Gastroesophageal sphincter (tissue), 3 donors: ENCODE results near the gene ANP32B.

Experiments
- CTCF ChIP-seq, 4 experiments: fragments of 200-600 bp in 2 of 4; fragments of 450-650 bp in 2 of 4; sonication (generic) in 1 of 4; IDR thresholded peaks; one replicate each; pipeline ENCODE4 v1.5.1; 2017 to 2019; ENCODE audit warnings: antibody characterized with exemption in 4 of 4, mild to moderate bottlenecking in 2 of 4, moderate library complexity in 2 of 4
- EP300 ChIP-seq: sonication (generic); formaldehyde crosslinking; IDR thresholded peaks from one replicate; pipeline ENCODE4 v1.6.1; 2017; ENCODE audit warnings: antibody characterized with exemption, mild to moderate bottlenecking
- POLR2A ChIP-seq, 2 donors: fragments of 450-650 bp; IDR thresholded peaks; one replicate each; pipeline ENCODE4 v1.6.1; 2017; ENCODE audit warnings: antibody characterized with exemption in 2 of 2, mild to moderate bottlenecking in 2 of 2, moderate library complexity in 1 of 2

DNA sequence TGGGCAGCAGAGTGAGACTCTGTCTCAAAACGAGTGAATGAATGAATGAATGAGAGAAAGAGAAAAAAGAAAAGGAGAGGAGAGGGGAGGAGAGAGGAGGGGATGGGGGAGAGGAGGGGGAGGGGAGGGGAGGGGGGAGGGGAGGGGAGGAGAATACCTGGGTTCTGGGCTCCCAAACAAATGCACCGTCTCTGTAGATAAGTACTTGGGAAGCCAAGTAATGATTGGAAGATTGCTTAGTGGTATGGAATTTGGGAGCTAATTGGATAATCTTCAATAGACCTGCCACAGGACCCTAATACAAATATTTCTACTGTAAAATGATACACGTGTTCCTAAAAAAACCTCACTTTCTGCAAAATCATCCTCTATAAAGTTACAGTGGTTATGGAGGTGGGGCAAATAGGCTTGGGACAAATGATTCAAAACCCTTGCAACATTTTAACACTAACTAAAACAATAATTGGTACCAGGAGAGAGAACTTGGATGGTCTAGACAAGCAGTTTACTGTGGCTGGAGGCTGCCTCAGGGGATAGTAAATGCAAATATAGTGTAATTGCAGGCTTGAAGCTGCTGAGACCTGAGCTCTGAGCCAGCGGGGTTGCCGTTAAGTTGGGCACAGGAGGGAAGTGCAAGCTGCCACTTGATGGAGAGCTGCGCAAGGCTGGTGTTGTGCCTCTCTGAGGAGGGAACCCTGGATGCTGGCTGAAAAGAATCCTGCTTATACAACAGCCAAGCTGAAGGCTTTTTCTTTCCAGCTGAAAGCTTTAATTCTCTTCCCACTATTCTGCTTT, 48.6 kb upstream of the ANP32B start:
- no peak for TF ChIP-seq CTCF (IDR thresholded peaks at IDR 0.05)
- no peak for TF ChIP-seq POLR2A (IDR thresholded peaks at IDR 0.05)
- TF ChIP-seq EP300, result no peak
